HepG2 (cell line): ENCODE data around the gene HOXB6. TPM values are rescaled to one million over a fixed set of nuclear protein-coding genes. Genes with fewer than 3 reads are reported as not detected.

Experiments used
- ATAC-seq: fragments of 200-7000 bp; cut with Tn5 transposase; 3 replicates; pipeline ENCODE4 v1.9.1; 2020; ENCODE audit warnings: mild to moderate bottlenecking, moderate library complexity
- BruUV-seq: library from RNA; stranded (reverse); fragments of 400-500 nt; replicated peaks from 2 replicates; lab custom pipeline; 2021; lab: Mats Ljungman, UMichigan
- CTCF ChIA-PET: fragments of 300-600 bp; formaldehyde crosslinking; extraction: SDS; loops from one replicate; lab custom pipeline; 2021; ENCODE audit warnings: low total read pairs, inconsistent platforms, low intra/inter-chr PET ratio; lab: Yijun Ruan, JAX
- POLR2A ChIA-PET: fragments of 350-600 bp; sonication (Branson Sonifier 250); formaldehyde crosslinking; loops from one replicate; lab custom pipeline; 2020; ENCODE audit warnings: antibody characterized with exemption, inconsistent platforms; lab: Yijun Ruan, JAX
- DNase-seq: peaks from one replicate; pipeline ENCODE4 v3.0.0-alpha.2; 2015; ENCODE audit warnings: low spot score
- FAIRE-seq: peaks from 3 replicates; lab custom pipeline; 2011; peaks lifted over from hg19 to GRCh38; lab: Jason Lieb, UNC
- H2AFZ ChIP-seq: one replicate; pipeline ENCODE4 v1.6.1; 2011; ENCODE audit warnings: low read length, inconsistent platforms
- H3K27ac ChIP-seq: fragments of 300-600 bp; 3 replicates; pipeline ENCODE4 v1.8.0; 2011; ENCODE audit warnings: mixed run types, mild to moderate bottlenecking, mixed read lengths, low read length, inconsistent platforms; ENCODE audit not compliant: insufficient read depth; ENCODE audit errors: extremely low read length
- H3K27me3 ChIP-seq, 2 experiments: fragments of 200-600 bp in 1 of 2; 2 replicates in 1 of 2; 3 replicates in 1 of 2; pipeline versions ENCODE4 v1.6.0 to v1.8.0; 2011; ENCODE audit warnings: low read length in 2 of 2, mild to moderate bottlenecking in 2 of 2, moderate library complexity in 2 of 2, inconsistent platforms in 1 of 2; ENCODE audit not compliant: insufficient read depth in 2 of 2, control insufficient read depth in 1 of 2
- H3K36me3 ChIP-seq, 2 experiments: fragments of 200-600 bp in 1 of 2; replicated peaks in 1 of 2; 2 replicates in 1 of 2; 3 replicates in 1 of 2; pipeline versions ENCODE4 v1.5.1 to v1.8.0; 2011; ENCODE audit warnings: low read length in 2 of 2, inconsistent platforms in 1 of 2; ENCODE audit not compliant: insufficient read depth in 2 of 2, control insufficient read depth in 1 of 2
- H3K4me1 ChIP-seq: 2 replicates; pipeline ENCODE4 v1.5.1; 2012; ENCODE audit warnings: low read length, inconsistent platforms; ENCODE audit not compliant: insufficient read depth
- H3K4me2 ChIP-seq: 2 replicates; pipeline ENCODE4 v1.6.0; 2011; ENCODE audit warnings: low read depth, low read length, inconsistent platforms
- H3K4me3 ChIP-seq, 3 experiments: fragments of 200-600 bp in 1 of 3; sonication (generic), shearing (Covaris generic) in 1 of 3; replicated peaks in 1 of 3; 2 replicates each; pipeline ENCODE4 v1.5.1; 2011 to 2016; ENCODE audit warnings: low read length in 3 of 3, inconsistent platforms in 2 of 3, low read depth in 2 of 3, mild to moderate bottlenecking in 2 of 3, control low read depth in 1 of 3, mixed read lengths in 1 of 3; ENCODE audit not compliant: insufficient read depth in 1 of 3
- H3K79me2 ChIP-seq: one replicate; pipeline ENCODE4 v1.6.1; 2011; ENCODE audit warnings: low read length, inconsistent platforms; ENCODE audit not compliant: insufficient read depth
- H3K9ac ChIP-seq: 2 replicates; pipeline ENCODE4 v1.6.0; 2011; ENCODE audit warnings: mild to moderate bottlenecking, low read depth, low read length, inconsistent platforms; ENCODE audit not compliant: insufficient read depth
- H3K9me3 ChIP-seq: 2 replicates; pipeline ENCODE4 v1.5.1; 2012; ENCODE audit warnings: mild to moderate bottlenecking, low read length
- H4K20me1 ChIP-seq: 2 replicates; pipeline ENCODE4 v1.6.0; 2011; ENCODE audit warnings: inconsistent platforms, mild to moderate bottlenecking, low read length, moderate library complexity; ENCODE audit not compliant: insufficient read depth
- BHLHE40 ChIP-seq: IDR thresholded peaks from 2 replicates; pipeline ENCODE4 v1.6.1; 2011; ENCODE audit warnings: low read length, improper control_type of control experiment
- CENPT ChIP-seq: sonication (generic); formaldehyde crosslinking; IDR thresholded peaks from 2 replicates; pipeline ENCODE4 v1.8.0; 2022; ENCODE audit warnings: low read depth, mild to moderate bottlenecking, moderate library complexity, missing genetic modification reagents
- ETS1 ChIP-seq: sonication (generic); formaldehyde crosslinking; IDR thresholded peaks from 2 replicates; pipeline ENCODE4 v1.4.0; 2020; ENCODE audit warnings: missing genetic modification reagents
- ETV5 ChIP-seq: IDR thresholded peaks from 2 replicates; pipeline ENCODE4 v1.6.1; 2018; ENCODE audit warnings: missing biosample characterization, missing genetic modification reagents, inconsistent platforms, borderline replicate concordance
- HNRNPUL1 ChIP-seq: fragments of 200-400 bp; formaldehyde crosslinking; IDR thresholded peaks from 2 replicates; pipeline ENCODE4 v1.6.1; 2017; ENCODE audit warnings: low read depth, mild to moderate bottlenecking, low read length, moderate library complexity
- PHF21A ChIP-seq: sonication (generic); formaldehyde crosslinking; IDR thresholded peaks from 2 replicates; pipeline ENCODE4 v1.5.0; 2020; ENCODE audit warnings: mild to moderate bottlenecking, missing genetic modification reagents
- RORA ChIP-seq: sonication (generic); formaldehyde crosslinking; IDR thresholded peaks from 2 replicates; pipeline ENCODE4 v1.5.0; 2020; ENCODE audit warnings: mild to moderate bottlenecking, missing genetic modification reagents, moderate library complexity
- ZNF350 ChIP-seq: sonication (generic); formaldehyde crosslinking; IDR thresholded peaks from 2 replicates; pipeline ENCODE4 v1.4.0; 2020; ENCODE audit warnings: mild to moderate bottlenecking, low read depth, missing genetic modification reagents, borderline replicate concordance
- ZNF615 ChIP-seq: sonication (generic); formaldehyde crosslinking; IDR thresholded peaks from 2 replicates; pipeline ENCODE4 v1.5.0; 2020; ENCODE audit warnings: mild to moderate bottlenecking, missing genetic modification reagents, borderline replicate concordance
- ZNF629 ChIP-seq: sonication (generic); formaldehyde crosslinking; conservative IDR thresholded peaks from 2 replicates; pipeline ENCODE4 v1.5.0; 2020; ENCODE audit warnings: missing genetic modification reagents
- WGBS: methylation state at CpG from one replicate; pipeline ENCODE4 v1.1.6; 2017; ENCODE audit warnings: low lambda C conversion rate; 5-methylcytosine and 5-hydroxymethylcytosine counted together
- in situ Hi-C: cut with HindIII; loops from 2 replicates; pipeline ENCODE4 v1.10.0; 2017; ENCODE audit warnings: low pct_unique_long_range_greater_than_20kb; ENCODE audit not compliant: extremely low pct_ligation_motif_present
- intact Hi-C: fragments of 100-400 bp; cut with micrococcal nuclease; formaldehyde crosslinking; loops from one replicate; pipeline ENCODE4 v1.10.0; 2022; ENCODE audit not compliant: unreplicated experiment
- polyA plus RNA-seq, 8 experiments: library from polyadenylated mRNA; depleted of rRNA in 3 of 8; stranded (reverse) in 7 of 8; unstranded in 1 of 8; fragments of >200 nt; fragmentation: Illumina TruSeq in 4 of 8; extraction: Trizol in 4 of 8; gene quantifications; 2 replicates each; pipeline versions ENCODE4 v1.2.1 to v1.2.3, GENCODE V29; 2011 to 2016; ENCODE audit warnings: low read depth in 4 of 8, missing spikeins in 1 of 8, mixed read lengths in 1 of 8; ENCODE audit not compliant: insufficient read depth in 1 of 8
- total RNA-seq, 5 experiments: library from RNA; depleted of rRNA; stranded (reverse); fragments of >200 nt; fragmentation: Illumina TruSeq; extraction: Trizol; gene quantifications; 2 replicates each; pipeline ENCODE4 v1.2.3, GENCODE V29; 2016; ENCODE audit warnings: low read depth in 1 of 5
- TF ChIP-seq, protein P1 (sequence below): IDR thresholded peaks from 2 replicates; pipeline ENCODE4 v1.6.1; 2016; ENCODE audit warnings: low read depth, control low read depth

Gene HOXB6
- total and polyA plus RNA-seq, 2 of the 13 experiments (the other 11 are each of a cell fraction or from before 2014, with no cell fraction given), result not detected

- Histone ChIP-seq H3K9me3 (no peaks in the 10 kb centered on the region), H4K20me1 (0 out of 2 replicates have a peak, but pooled peaks cover 3% of the 10 kb centered on the region), H3K9ac (no peak overlapping the region), H3K36me3 (no peaks in the 10 kb centered on the region), H2AFZ (no peak overlapping the region), H3K27me3 (peaks cover 30 to 90% of the 10 kb centered on the region in 2 experiments), H3K79me2 (no peaks in the 10 kb centered on the region), H3K27ac (no peak overlapping the region), H3K4me1 (no peaks in the 10 kb centered on the region), H3K4me3 (no peak overlapping the region), H3K4me2 (no peak overlapping the region)
- DNase-seq (no peak), ATAC-seq (no peak), FAIRE-seq (no peak)
- TF ChIP-seq ZNF629 (CRISPR knock-in tag) (no peak), ZNF615 (CRISPR knock-in tag) (no peak), ZNF350 (no peak), PHF21A (CRISPR knock-in tag) (no peak)
- BruUV-seq, result no TSS peak
- ChIA-PET CTCF (no interaction called here), POLR2A (no interaction called here)
- intact Hi-C loops, result no loop called here
- under 1% methylated on average over 8 of the region's 8 CpGs for WGBS
- in situ Hi-C loops, result no loop called here
Measured at GRCh38 chr17:48574505-48575065, 30.2 kb downstream of the HOXB6 start.

- Histone ChIP-seq H3K9me3 (no peaks in the 10 kb centered on the region), H3K27ac (no peak overlapping the region), H3K4me2 (no peak overlapping the region), H3K4me1 (no peaks in the 10 kb centered on the region), H3K79me2 (no peaks in the 10 kb centered on the region), H2AFZ (no peak overlapping the region), H3K27me3 (peaks cover 30 to 97% of the 10 kb centered on the region in 2 experiments), H3K9ac (no peak overlapping the region), H4K20me1 (0 out of 2 replicates have a peak, but pooled peaks cover 4% of the 10 kb centered on the region), H3K4me3 (no peak overlapping the region), H3K36me3 (no peaks in the 10 kb centered on the region)
- POLR2A ChIA-PET, result interaction anchor here (0.6 kb wide), 1 partner anchor 678 kb away, joined by 3 read pairs; no protein-coding TSS in a partner anchor
- ATAC-seq (no peak), DNase-seq (no peak), FAIRE-seq (no peak)
- CTCF ChIA-PET, result no interaction called here
- no peak for TF ChIP-seq ETV5
- TF ChIP-seq HNRNPUL1, result no peak
- TF ChIP-seq RORA (CRISPR knock-in tag), result no peak
- no peak for TF ChIP-seq BHLHE40
- TF ChIP-seq, protein P1, sequence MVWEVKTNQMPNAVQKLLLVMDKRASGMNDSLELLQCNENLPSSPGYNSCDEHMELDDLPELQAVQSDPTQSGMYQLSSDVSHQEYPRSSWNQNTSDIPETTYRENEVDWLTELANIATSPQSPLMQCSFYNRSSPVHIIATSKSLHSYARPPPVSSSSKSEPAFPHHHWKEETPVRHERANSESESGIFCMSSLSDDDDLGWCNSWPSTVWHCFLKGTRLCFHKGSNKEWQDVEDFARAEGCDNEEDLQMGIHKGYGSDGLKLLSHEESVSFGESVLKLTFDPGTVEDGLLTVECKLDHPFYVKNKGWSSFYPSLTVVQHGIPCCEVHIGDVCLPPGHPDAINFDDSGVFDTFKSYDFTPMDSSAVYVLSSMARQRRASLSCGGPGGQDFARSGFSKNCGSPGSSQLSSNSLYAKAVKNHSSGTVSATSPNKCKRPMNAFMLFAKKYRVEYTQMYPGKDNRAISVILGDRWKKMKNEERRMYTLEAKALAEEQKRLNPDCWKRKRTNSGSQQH (CRISPR knock-in tag), result no peak
- no peak for TF ChIP-seq CENPT (CRISPR knock-in tag)
- no peak for TF ChIP-seq ETS1 (CRISPR knock-in tag)
- intact Hi-C loops (no loop called here), in situ Hi-C loops (no loop called here)
- 0% methylated on average over 1 of the region's 1 CpG for WGBS
- no TSS peak for BruUV-seq
Measured at GRCh38 chr17:48571826-48572417, 32.9 kb downstream of the HOXB6 start.
